ENCODE results near the gene NKAIN1.
"Not testable (repeated sequence)": the region's sequence is repeated elsewhere in the genome, so short reads cannot be mapped to it uniquely, and the experiment has no call there.

The NKAIN1 gene

GRCh38 chr1:31148409-31148808 lies 91.3 kb downstream of the NKAIN1 start:
- POLR2A ChIA-PET: no interaction called here
- DNase-seq (ENCODE audit: extremely low spot score): no peak
- TF ChIP-seq TARDBP (IDR thresholded peaks at IDR 0.05) (no peak), HDGF (IDR thresholded peaks at IDR 0.05; ENCODE audit: borderline replicate concordance) (no peak)
- CTCF ChIA-PET: no interaction called here

GRCh38 chr1:31145648-31146047 lies 94.0 kb downstream of the NKAIN1 start:
- POLR2A ChIA-PET: no interaction called here
- CTCF ChIA-PET: interaction anchor here (0.7 to 1.1 kb wide), 2 partner anchors 9 to 196 kb away, joined by 3 read pairs; no protein-coding TSS in a partner anchor
- DNase-seq (ENCODE audit: extremely low spot score): no peak
- TF ChIP-seq HDGF (IDR thresholded peaks at IDR 0.05; ENCODE audit: borderline replicate concordance) (no peak), L3MBTL2 (conservative IDR thresholded peaks at IDR 0.05) (no peak), FOXM1 (IDR thresholded peaks at IDR 0.05; ENCODE audit: borderline replicate concordance) (no peak), CTBP1 (IDR thresholded peaks at IDR 0.05; ENCODE audit: borderline replicate concordance) (no peak), ZNF384 (IDR thresholded peaks at IDR 0.05) (no peak), SP1 (IDR thresholded peaks at IDR 0.05) (no peak), NFRKB (IDR thresholded peaks at IDR 0.05) (no peak)
- TF ChIP-seq, protein P1, sequence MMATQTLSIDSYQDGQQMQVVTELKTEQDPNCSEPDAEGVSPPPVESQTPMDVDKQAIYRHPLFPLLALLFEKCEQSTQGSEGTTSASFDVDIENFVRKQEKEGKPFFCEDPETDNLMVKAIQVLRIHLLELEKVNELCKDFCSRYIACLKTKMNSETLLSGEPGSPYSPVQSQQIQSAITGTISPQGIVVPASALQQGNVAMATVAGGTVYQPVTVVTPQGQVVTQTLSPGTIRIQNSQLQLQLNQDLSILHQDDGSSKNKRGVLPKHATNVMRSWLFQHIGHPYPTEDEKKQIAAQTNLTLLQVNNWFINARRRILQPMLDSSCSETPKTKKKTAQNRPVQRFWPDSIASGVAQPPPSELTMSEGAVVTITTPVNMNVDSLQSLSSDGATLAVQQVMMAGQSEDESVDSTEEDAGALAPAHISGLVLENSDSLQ (IDR thresholded peaks at IDR 0.05): no peak

DNA sequence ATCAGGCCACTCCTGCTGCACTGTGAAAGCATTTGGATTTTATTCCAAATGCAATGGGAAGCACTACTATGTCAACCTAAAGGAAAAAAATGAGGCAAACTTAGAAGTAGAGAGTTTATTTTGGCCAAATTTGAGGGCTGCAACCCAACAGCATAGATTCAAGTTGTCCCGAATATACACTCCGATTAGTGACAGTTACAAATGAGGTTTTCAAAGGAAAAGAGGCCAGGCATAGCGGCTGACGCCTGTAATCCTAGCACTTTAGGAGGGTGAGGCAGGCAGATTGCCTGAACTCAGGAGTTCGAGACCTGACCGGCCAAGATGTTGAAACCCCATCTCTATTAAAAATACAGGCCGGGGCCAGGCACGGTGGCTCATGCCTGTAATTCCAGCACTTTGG lies 95.2 kb downstream of the NKAIN1 start:
- TF ChIP-seq FOXM1 (IDR thresholded peaks at IDR 0.05; ENCODE audit: borderline replicate concordance) (no peak), L3MBTL2 (conservative IDR thresholded peaks at IDR 0.05) (no peak), CTBP1 (IDR thresholded peaks at IDR 0.05; ENCODE audit: borderline replicate concordance) (no peak), LEF1 (IDR thresholded peaks at IDR 0.05; ENCODE audit: borderline replicate concordance) (no peak), FOXK2 (IDR thresholded peaks at IDR 0.05) (no peak), ARNT (IDR thresholded peaks at IDR 0.05) (no peak), ELF4 (IDR thresholded peaks at IDR 0.05) (no peak)
- TF ChIP-seq, protein P1 (IDR thresholded peaks at IDR 0.05): peak; percentile 76; the same call in 1 of the 2 replicates
- CTCF ChIA-PET: no interaction called here

DNA sequence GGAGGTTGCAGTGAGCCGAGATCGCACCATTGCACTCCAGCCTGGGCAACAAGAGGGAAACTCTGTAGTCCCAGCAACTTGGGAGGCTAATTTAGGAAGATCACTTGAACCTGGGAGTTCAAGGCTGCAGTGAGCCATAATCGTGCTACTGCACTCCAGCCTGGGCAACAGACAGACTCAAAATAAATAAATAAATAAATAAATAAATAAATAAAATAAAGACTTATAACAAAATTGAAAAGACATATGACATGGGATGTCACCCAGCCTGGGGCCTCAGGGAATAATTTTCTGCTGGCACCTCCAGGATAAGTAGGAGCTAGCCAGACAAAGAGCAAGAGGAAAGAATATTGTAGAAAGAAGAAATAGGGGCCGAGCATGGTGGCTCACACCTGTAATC lies 96.2 kb downstream of the NKAIN1 start:
- TF ChIP-seq SUZ12 (IDR thresholded peaks at IDR 0.05): no peak
- no peak for TF ChIP-seq CTBP1 (IDR thresholded peaks at IDR 0.05; ENCODE audit: borderline replicate concordance)
- no peak for TF ChIP-seq L3MBTL2 (conservative IDR thresholded peaks at IDR 0.05)
- TF ChIP-seq SP1 (IDR thresholded peaks at IDR 0.05): no peak
- CTCF ChIA-PET: no interaction called here
- POLR2A ChIA-PET: no interaction called here
- no peak for DNase-seq (ENCODE audit: extremely low spot score)

More for the DNA sequence above, 95.2 kb downstream of the NKAIN1 start:
- DNase-seq (ENCODE audit: extremely low spot score): no peak
- POLR2A ChIA-PET: no interaction called here

DNA sequence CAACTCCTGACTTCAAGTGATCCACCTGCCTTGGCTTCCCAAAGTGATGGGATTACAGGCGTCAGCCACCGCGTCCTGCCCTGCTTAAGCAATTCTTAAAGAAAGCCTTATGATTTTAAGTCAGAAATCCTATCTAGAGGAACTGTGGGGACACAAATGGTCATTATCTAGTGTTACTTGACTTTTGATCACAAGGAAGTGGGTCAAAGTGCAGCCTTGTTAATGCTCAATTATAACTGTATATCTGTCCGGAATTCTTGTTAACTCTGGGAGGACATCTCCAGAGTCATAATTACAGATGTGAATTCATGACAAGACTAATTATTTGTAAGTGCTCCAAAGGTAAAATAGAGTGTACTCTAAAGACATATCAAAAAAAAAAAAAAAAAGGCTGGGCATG lies 97.3 kb downstream of the NKAIN1 start:
- ChIA-PET POLR2A (no interaction called here), CTCF (no interaction called here)
- DNase-seq (ENCODE audit: extremely low spot score): no peak
- no peak for TF ChIP-seq SP1 (IDR thresholded peaks at IDR 0.05)
- no peak for TF ChIP-seq NFRKB (IDR thresholded peaks at IDR 0.05)
- no peak for TF ChIP-seq LEF1 (IDR thresholded peaks at IDR 0.05; ENCODE audit: borderline replicate concordance)
- TF ChIP-seq FOXK2 (IDR thresholded peaks at IDR 0.05): no peak
- TF ChIP-seq ARNT (IDR thresholded peaks at IDR 0.05): no peak
- TF ChIP-seq FOXA1 (IDR thresholded peaks at IDR 0.05): no peak

DNA sequence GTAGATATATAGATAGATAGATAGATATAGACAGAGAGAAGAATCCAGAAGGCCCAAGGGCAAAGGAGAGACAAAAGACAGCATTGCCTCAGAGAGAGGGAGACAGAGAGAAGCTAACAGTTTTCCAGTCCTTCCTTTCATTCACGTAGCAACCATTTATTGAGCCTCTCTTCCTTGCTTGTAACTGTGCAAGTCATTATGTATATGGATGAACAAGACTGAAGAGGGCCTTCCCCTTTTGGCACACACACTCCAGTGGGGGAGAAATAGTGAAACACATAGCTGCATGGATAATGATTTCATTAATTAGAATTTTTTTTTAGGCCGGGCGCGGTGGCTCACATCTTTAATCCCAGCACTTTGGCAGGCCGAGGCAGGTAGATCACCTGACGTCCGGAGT lies 99.4 kb downstream of the NKAIN1 start:
- ChIA-PET CTCF (no interaction called here), POLR2A (interaction anchor here (0.6 kb wide), 1 partner anchor 881 kb away, joined by 4 read pairs; no protein-coding TSS in a partner anchor)
- no peak for DNase-seq (ENCODE audit: extremely low spot score)

DNA sequence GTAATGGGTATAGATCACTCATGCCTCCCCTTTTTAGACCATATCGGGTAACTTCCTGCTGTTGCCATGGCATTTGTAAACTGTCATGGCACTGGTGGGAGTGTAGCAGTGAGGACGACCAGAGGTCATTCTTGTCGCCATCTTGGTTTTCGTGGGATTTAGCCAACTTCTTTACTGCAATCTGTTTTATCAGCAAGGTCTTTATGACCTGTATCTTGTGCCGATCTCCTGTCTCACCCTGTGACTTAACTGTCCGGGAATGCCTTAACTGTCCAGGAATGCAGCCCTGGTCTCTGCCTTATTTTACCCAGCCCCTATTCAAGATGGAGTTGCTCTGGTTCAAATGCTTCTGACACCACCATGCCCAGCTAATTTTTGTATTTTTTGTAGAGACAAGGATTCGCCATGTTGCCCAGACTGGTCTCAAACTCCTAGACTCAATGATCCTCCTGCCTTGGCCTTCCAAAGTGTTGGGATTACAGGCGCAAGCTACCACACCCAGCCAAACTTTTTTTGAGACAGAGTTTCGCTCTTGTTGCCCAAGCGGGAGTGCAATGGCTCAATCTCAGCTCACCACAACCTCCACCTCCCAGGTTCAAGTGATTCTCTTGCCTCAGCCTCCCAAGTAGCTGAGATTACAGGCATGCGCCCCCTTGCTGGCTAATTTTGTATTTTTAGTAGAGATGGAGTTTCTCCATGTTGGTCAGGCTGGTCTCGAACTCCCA lies 100.7 kb downstream of the NKAIN1 start:
- CTCF ChIA-PET; POLR2A ChIA-PET; DNase-seq (ENCODE audit: extremely low spot score): not testable (repeated sequence)

More for the DNA sequence above, 99.4 kb downstream of the NKAIN1 start:
- TF ChIP-seq HDGF (IDR thresholded peaks at IDR 0.05; ENCODE audit: borderline replicate concordance) (no peak), FOXA1 (IDR thresholded peaks at IDR 0.05) (no peak), ZNF384 (IDR thresholded peaks at IDR 0.05) (no peak), SUZ12 (IDR thresholded peaks at IDR 0.05) (no peak), NFRKB (IDR thresholded peaks at IDR 0.05) (no peak)

GRCh38 chr1:31137873-31138272 lies 101.8 kb downstream of the NKAIN1 start:
- DNase-seq (ENCODE audit: extremely low spot score); POLR2A ChIA-PET; CTCF ChIA-PET: not testable (repeated sequence)

All from HEK293T (cell line).